GM12801 (cell line): ENCODE measurements around the gene MMP14.

ENCODE experiments used
- TF ChIP-seq, protein P1 (sequence below): IDR thresholded peaks from one replicate; pipeline ENCODE4 v1.5.1; 2011; ENCODE audit warnings: control low read depth; ENCODE audit not compliant: insufficient read length; ENCODE audit errors: extremely low read depth

MMP14 gene

GRCh38 chr14:22884076-22884737, 47.8 kb downstream of the MMP14 start:
- TF ChIP-seq, protein P1, sequence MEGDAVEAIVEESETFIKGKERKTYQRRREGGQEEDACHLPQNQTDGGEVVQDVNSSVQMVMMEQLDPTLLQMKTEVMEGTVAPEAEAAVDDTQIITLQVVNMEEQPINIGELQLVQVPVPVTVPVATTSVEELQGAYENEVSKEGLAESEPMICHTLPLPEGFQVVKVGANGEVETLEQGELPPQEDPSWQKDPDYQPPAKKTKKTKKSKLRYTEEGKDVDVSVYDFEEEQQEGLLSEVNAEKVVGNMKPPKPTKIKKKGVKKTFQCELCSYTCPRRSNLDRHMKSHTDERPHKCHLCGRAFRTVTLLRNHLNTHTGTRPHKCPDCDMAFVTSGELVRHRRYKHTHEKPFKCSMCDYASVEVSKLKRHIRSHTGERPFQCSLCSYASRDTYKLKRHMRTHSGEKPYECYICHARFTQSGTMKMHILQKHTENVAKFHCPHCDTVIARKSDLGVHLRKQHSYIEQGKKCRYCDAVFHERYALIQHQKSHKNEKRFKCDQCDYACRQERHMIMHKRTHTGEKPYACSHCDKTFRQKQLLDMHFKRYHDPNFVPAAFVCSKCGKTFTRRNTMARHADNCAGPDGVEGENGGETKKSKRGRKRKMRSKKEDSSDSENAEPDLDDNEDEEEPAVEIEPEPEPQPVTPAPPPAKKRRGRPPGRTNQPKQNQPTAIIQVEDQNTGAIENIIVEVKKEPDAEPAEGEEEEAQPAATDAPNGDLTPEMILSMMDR, result no peak

- TF ChIP-seq, protein P1, result no peak
These were observed 48.5 kb downstream of the MMP14 start for GRCh38 chr14:22884738-22885523.

- TF ChIP-seq, protein P1, result no peak
These were observed 49.6 kb downstream of the MMP14 start for GRCh38 chr14:22885975-22886374.

GRCh38 chr14:22886500-22887259, 50.3 kb downstream of the MMP14 start:
- TF ChIP-seq, protein P1, result no peak

DNA sequence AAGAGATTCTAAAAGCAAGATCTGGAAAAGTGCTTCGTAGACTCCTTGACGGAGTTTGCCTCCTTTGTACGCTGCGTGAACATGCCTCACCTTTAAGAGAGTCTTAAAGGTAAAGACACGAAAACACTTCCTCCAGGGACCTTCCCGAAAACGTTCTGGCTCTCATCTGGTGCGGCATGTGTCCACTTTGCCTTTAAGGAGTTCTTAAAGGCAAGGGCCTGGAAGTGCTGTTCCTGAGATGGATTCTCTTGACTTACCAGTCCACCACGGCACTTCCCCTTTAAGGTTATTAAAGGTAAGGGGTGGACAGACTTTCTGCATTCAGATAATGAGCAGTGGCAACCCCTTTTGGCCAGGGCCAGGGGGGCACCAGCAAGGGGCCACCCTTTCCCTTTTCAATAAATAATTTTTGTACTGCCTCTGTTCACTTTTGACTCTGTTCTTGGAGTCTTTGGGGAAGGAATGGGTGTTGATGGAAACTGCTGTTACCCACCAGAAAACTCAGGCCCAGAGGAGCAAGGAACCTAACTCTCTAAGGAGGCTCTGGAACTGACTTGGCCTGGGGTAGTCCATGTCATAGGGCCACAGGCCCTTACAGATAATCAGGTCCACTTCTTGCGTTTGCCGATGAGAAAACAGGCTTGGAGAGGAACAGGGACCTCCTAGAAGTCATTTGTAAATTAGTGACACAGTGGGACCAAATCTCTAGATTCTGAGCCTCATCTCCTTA, 51.0 kb downstream of the MMP14 start:
- TF ChIP-seq, protein P1, result no peak

DNA sequence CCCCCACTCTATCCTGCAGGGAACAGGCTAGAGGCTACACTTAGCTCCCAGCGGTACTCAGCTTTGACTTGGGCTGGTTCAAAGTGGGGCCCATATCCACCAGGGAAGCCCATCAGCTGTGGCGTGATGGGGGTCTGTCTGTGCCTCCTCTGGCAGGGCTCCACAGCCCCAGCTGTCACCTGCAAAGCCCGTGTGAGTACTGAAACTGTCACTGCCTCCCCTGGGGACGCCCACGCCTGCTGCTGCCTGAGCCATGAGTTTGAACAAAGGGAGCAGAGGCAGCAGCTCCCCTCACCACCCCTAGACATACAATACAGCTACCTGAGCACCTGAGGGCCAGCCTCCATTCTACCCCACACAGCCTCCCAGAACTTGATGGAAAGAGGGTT, 51.6 kb downstream of the MMP14 start:
- TF ChIP-seq, protein P1, result no peak

DNA sequence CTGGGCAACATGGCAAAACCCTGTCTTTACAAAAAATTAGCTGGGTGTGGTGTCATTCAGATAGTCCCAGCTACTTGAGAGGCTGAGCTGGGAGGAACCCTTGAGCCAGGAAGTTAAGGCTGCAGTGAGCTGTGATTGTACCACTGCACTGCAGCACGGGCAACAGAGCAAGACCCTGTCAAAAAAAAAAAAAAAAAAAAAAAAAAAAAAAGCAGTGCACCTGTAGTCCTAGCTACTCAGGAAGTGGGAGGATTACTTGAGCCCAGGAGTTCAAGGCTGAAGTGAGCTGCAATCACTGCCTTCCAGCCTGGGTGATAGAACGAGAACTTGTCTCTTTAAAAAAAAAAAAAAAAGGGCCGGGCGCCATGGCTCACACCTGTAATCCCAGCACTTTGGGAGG, 52.3 kb downstream of the MMP14 start:
- TF ChIP-seq, protein P1, result no peak
